CD4-positive, alpha-beta T cell (primary cell): ENCODE measurements around the gene USP33. TPM values are rescaled to one million over a fixed set of nuclear protein-coding genes. Genes with fewer than 3 reads are reported as not detected.
A peak's percentile ranks its signal among the peaks of the same experiment; 100 is the strongest.

Source experiments
- ATAC-seq: fragments of 200-7000 bp; cut with Tn5 transposase; one replicate; pipeline ENCODE4 v1.10.0; 2022; ENCODE audit warnings: mild to moderate bottlenecking; ENCODE audit not compliant: poor library complexity
- CTCF ChIA-PET: fragments of 350-600 bp; sonication (Branson Sonifier 250); formaldehyde crosslinking; loops from one replicate; lab custom pipeline; 2021; ENCODE audit warnings: antibody characterized with exemption, inconsistent platforms; lab: Charles Lee
- POLR2A ChIA-PET: fragments of 350-600 bp; sonication (Branson Sonifier 250); formaldehyde crosslinking; loops from one replicate; lab custom pipeline; 2021; ENCODE audit warnings: antibody characterized with exemption, inconsistent platforms; lab: Charles Lee
- DNase-seq, 14 experiments: peaks; one replicate each; pipeline ENCODE4 v3.0.0-alpha.2; 2013 to 2020; ENCODE audit warnings: mixed read lengths in 2 of 14
- H3K27ac ChIP-seq, 2 donors: one replicate each; pipeline versions ENCODE4 v1.5.1 to v1.7.0; 2013; ENCODE audit warnings: low read length in 2 of 2, low read depth in 1 of 2, mild to moderate bottlenecking in 1 of 2
- H3K27me3 ChIP-seq, 2 experiments: 1 replicate in 1 of 2; 2 replicates in 1 of 2; pipeline versions ENCODE4 v1.6.1 to v1.7.0; 2013; ENCODE audit warnings: low read length in 2 of 2, control low read depth in 1 of 2, mild to moderate bottlenecking in 1 of 2, moderate library complexity in 1 of 2; ENCODE audit not compliant: insufficient read depth in 2 of 2, control insufficient read depth in 1 of 2
- H3K36me3 ChIP-seq: one replicate; pipeline ENCODE4 v1.6.1; 2013; ENCODE audit warnings: low read length, control low read depth; ENCODE audit not compliant: insufficient read depth
- H3K4me1 ChIP-seq: one replicate; pipeline ENCODE4 v1.6.1; 2013; ENCODE audit warnings: low read length, control low read depth; ENCODE audit not compliant: insufficient read depth
- H3K4me3 ChIP-seq: one replicate; pipeline ENCODE4 v1.5.1; 2013; ENCODE audit warnings: mild to moderate bottlenecking, low read length, moderate library complexity
- H3K9me3 ChIP-seq, 2 experiments: 1 replicate in 1 of 2; 2 replicates in 1 of 2; pipeline versions ENCODE4 v1.6.1 to v1.7.0; 2013; ENCODE audit warnings: low read length in 2 of 2, mild to moderate bottlenecking in 2 of 2, control low read depth in 1 of 2, moderate library complexity in 1 of 2; ENCODE audit not compliant: control insufficient read depth in 1 of 2, insufficient read depth in 1 of 2
- H3K27ac Mint-ChIP-seq: one replicate; pipeline ENCODE4 v1.8.0; 2020; ENCODE audit warnings: mixed read lengths
- H3K27me3 Mint-ChIP-seq: one replicate; pipeline ENCODE4 v1.8.0; 2021; ENCODE audit warnings: mixed read lengths
- H3K36me3 Mint-ChIP-seq: one replicate; pipeline ENCODE4 v1.8.0; 2021; ENCODE audit warnings: low read depth, mixed read lengths
- H3K4me1 Mint-ChIP-seq: one replicate; pipeline ENCODE4 v1.8.0; 2021; ENCODE audit warnings: low read depth, mixed read lengths
- H3K4me3 Mint-ChIP-seq: one replicate; pipeline ENCODE4 v1.8.0; 2020; ENCODE audit warnings: mild to moderate bottlenecking, mixed read lengths
- H3K9me3 Mint-ChIP-seq: one replicate; pipeline ENCODE4 v1.8.0; 2020; ENCODE audit warnings: mixed read lengths
- intact Hi-C, 2 experiments: fragments of 100-400 bp; cut with DNase I in 1 of 2; cut with micrococcal nuclease in 1 of 2; formaldehyde crosslinking; loops; one replicate each; pipeline versions ENCODE4 v1.15.1 to v1.9.0; 2023 to 2025; cut with DNase I, micrococcal nuclease
- total RNA-seq, 174 experiments: library from RNA in 2 of 174; stranded (reverse) in 2 of 174; gene quantifications; one replicate each; pipeline ENCODE4 v1.2.3 and lab custom pipeline; 2021 to 2026
- TF ChIP-seq, protein P1 (sequence below): fragments of 200-600 bp; IDR thresholded peaks from one replicate; pipeline ENCODE4 v1.8.0; 2022; ENCODE audit warnings: antibody characterized with exemption, mild to moderate bottlenecking

Gene USP33
- total RNA-seq, 2 experiments from 2014 or later, result 69.7 to 71.6 TPM

GRCh38 chr1:77688939-77689338, 70.7 kb downstream of the USP33 start:
- H3K4me3 ChIP-seq, result no peak overlapping the region
- Mint-ChIP-seq H3K27ac (no peak overlapping the region), H3K4me3 (no peak overlapping the region), H3K9me3 (no peaks in the 10 kb centered on the region), H3K36me3 (peaks cover 22% of the 10 kb centered on the region), H3K27me3 (no peaks in the 10 kb centered on the region), H3K4me1 (peaks cover 3% of the 10 kb centered on the region)
- H3K9me3 ChIP-seq, result no peaks in the 10 kb centered on the region
- ATAC-seq (no peak), DNase-seq (no peak)
- ChIA-PET POLR2A (no interaction called here), CTCF (no interaction called here)
- intact Hi-C loops, result loop anchor here (2.0 to 10.0 kb wide), 9 partner anchors 66 to 1904 kb away; partner anchors contain the start of genes FUBP1 (in 1 of the 2), MIGA1 (in 1 of the 2), RABGGTB (in 1 of the 2) and ST6GALNAC3 (in 1 of the 2)
- H3K27ac ChIP-seq, result no peak overlapping the region
- TF ChIP-seq, protein P1, sequence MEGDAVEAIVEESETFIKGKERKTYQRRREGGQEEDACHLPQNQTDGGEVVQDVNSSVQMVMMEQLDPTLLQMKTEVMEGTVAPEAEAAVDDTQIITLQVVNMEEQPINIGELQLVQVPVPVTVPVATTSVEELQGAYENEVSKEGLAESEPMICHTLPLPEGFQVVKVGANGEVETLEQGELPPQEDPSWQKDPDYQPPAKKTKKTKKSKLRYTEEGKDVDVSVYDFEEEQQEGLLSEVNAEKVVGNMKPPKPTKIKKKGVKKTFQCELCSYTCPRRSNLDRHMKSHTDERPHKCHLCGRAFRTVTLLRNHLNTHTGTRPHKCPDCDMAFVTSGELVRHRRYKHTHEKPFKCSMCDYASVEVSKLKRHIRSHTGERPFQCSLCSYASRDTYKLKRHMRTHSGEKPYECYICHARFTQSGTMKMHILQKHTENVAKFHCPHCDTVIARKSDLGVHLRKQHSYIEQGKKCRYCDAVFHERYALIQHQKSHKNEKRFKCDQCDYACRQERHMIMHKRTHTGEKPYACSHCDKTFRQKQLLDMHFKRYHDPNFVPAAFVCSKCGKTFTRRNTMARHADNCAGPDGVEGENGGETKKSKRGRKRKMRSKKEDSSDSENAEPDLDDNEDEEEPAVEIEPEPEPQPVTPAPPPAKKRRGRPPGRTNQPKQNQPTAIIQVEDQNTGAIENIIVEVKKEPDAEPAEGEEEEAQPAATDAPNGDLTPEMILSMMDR, result no peak
- peaks cover 5% of the 10 kb centered on the region for H3K36me3 ChIP-seq
- H3K27me3 ChIP-seq, result no peaks in the 10 kb centered on the region
- H3K4me1 ChIP-seq, result peaks cover under 1% of the 10 kb centered on the region

DNA sequence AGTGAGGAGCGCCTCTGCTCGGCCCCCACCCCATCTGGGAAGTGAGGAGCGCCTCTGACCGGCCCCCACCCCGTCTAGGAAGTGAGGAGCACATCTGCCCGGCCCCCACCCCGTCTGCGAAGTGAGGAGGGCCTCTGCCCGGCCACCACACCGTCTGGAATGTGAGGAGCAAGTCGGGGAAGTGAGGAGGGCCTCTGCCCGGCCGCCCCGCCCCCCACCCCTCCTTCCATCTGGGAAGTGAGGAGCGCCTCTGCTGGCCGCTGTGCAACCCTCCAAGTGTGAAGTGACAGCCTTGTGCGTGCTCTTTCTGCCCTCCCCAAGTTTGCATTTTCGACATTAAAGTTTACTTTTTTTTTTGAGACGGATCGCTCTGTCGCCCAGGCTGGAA, 72.1 kb downstream of the USP33 start:
- no peak overlapping the region for H3K27ac Mint-ChIP-seq
- peak in 5 of 14 experiments; percentile 13 to 46 (median 30) for DNase-seq
- H3K36me3 Mint-ChIP-seq, result peaks cover 24% of the 10 kb centered on the region
- Histone ChIP-seq H3K9me3 (no peaks in the 10 kb centered on the region), H3K27ac (no peak overlapping the region), H3K36me3 (peaks cover 3% of the 10 kb centered on the region), H3K27me3 (no peaks in the 10 kb centered on the region), H3K4me1 (peaks cover 6% of the 10 kb centered on the region), H3K4me3 (peak overlapping the region; percentile 14)
- H3K4me3 Mint-ChIP-seq, result peak overlapping the region; percentile 74
- no peak for ATAC-seq
- TF ChIP-seq, protein P1, result no peak
- ChIA-PET CTCF (no interaction called here), POLR2A (no interaction called here)
- no peaks in the 10 kb centered on the region for H3K27me3 Mint-ChIP-seq
- peaks cover 14% of the 10 kb centered on the region for H3K4me1 Mint-ChIP-seq
- H3K9me3 Mint-ChIP-seq, result no peaks in the 10 kb centered on the region
- intact Hi-C loops, result loop anchor here (5.0 to 10.0 kb wide), 8 partner anchors 67 to 1903 kb away; partner anchors contain the start of genes FUBP1 (in 1 of the 2), MIGA1 (in 1 of the 2), RABGGTB (in 1 of the 2) and ST6GALNAC3 (in 1 of the 2)

DNA sequence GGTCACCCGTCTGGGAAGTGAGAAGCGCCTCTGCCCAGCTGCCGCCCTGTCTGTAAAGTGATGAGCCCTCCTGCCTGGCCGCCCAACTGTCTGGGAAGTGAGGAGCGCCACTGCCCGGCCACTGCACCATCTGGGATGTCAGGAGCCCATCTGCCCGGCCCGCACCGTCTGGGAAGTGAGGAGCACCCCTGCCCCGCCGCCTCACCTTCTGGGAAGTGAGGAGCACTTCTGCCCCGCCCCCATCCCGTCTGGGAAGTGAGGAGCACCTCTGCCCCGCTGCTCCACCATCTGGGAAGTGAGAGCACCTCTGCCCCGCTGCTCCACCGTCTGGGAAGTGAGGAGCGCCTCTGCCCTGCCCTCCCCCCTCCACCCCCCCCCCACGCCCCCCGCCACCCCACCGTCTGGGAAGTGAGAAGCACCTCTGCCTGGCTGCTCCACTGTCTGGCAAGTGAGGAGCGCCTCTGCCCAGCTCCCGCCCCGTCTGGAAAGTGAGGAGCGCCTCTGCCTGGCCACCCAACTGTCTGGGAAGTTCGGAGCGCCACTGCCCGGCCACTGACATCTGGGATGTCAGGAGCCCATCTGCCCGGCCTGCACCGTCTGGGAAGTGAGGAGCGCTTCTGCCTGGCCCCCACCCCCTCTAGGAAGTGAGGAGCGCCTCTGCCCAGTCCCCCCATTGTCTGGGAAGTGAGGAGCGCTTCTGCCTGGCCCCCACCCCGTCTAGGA, 72.7 kb downstream of the USP33 start:
- peaks cover 20% of the 10 kb centered on the region for H3K4me1 Mint-ChIP-seq
- H3K27ac Mint-ChIP-seq, result no peak overlapping the region
- ChIA-PET CTCF (no interaction called here), POLR2A (no interaction called here)
- Histone ChIP-seq H3K27ac (no peak overlapping the region), H3K4me1 (peaks cover 6% of the 10 kb centered on the region), H3K36me3 (peaks cover 3% of the 10 kb centered on the region), H3K9me3 (no peaks in the 10 kb centered on the region), H3K4me3 (no peak overlapping the region), H3K27me3 (no peaks in the 10 kb centered on the region)
- H3K4me3 Mint-ChIP-seq, result no peak overlapping the region
- DNase-seq (peak in 2 of 14 experiments; percentile 6 to 32), ATAC-seq (no peak)
- no peaks in the 10 kb centered on the region for H3K27me3 Mint-ChIP-seq
- TF ChIP-seq, protein P1, result no peak
- intact Hi-C loops, result loop anchor here (5.0 to 10.0 kb wide), 8 partner anchors 68 to 1902 kb away; partner anchors contain the start of genes FUBP1 (in 1 of the 2), MIGA1 (in 1 of the 2), RABGGTB (in 1 of the 2) and ST6GALNAC3 (in 1 of the 2)
- no peaks in the 10 kb centered on the region for H3K9me3 Mint-ChIP-seq
- H3K36me3 Mint-ChIP-seq, result peaks cover 25% of the 10 kb centered on the region
